CD4-positive, alpha-beta T cell treated with Interferon gamma for 1 hour (primary cell): ENCODE data around the gene PHF23.
"Not testable (repeated sequence)": the region's sequence is repeated elsewhere in the genome, so short reads cannot be mapped to it uniquely, and the experiment has no call there.

ENCODE experiments used
- DNase-seq: peaks from one replicate; pipeline ENCODE4 v3.0.0-alpha.2; 2020

The PHF23 gene

DNA sequence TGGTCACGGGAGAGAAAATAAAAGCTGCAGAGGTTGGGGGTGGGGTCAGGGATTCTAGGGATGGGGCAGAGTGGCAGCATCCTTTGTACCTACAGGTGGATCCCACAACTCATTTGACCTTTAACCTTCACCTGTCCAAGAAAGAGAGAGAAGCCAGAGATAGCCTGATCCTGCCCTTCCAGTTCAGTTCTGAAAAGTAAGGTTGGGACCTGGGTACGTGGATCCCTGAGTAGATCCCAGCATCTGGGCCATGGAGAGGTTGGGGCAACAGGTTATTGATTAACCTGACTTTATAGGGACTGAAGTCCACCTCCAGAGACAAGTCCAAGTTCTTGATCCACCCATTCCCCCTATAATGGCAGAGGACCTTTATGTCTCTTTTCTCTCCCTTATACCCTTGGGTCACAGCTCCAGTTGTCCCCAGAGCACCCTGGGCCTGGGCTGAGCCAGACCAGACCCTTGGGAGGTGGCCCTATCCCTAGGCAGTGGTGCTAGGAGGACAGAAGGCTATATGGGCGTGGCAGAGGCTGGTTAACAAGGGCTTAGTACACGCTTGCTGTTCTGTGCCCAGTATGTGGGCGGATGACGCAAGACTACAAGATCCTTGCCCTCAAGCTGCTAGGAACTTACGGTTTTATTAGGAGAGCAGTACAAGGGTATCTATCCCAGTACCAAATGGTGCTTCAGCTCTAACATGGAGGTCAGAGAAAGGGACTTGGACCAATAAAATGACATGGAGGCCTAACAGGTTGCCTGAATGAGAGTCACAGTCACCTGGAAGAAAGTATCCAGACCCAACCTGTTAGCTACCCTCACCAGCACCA lies 19.7 kb upstream of the PHF23 start:
- DNase-seq: no peak

DNA sequence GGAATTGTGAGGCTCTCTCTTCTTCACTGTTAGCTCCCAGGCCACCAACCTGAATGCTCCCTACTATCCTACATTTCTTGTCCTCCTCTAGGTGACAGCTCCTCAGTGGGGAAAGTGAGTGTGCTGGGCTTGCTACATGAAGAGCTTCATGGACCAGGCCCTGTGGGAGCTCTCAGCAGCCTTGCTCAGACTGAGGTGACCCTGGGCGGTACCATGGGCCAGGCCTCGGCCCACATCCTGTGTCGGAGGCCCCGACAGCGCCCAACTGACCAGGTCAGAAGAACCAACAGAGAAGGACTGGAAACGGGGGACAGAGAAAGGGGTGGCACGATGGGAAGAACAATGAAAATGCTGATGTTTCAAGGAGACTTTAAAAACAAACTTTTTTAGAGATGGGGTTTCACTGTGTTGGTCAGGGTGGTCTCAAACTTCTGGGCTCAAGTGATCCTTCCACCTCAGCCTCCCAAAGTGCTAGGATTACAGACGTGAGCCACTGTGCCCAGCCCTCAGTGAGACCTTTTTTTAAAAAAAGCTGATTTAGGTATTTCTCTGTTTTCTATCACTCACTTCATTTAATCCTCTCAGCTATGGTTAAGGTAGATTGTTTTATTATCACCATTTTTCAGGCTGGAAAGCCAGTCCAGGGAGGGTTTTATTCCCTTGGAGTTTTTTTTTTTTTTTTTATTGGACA lies 17.7 kb upstream of the PHF23 start:
- DNase-seq: no peak

DNA sequence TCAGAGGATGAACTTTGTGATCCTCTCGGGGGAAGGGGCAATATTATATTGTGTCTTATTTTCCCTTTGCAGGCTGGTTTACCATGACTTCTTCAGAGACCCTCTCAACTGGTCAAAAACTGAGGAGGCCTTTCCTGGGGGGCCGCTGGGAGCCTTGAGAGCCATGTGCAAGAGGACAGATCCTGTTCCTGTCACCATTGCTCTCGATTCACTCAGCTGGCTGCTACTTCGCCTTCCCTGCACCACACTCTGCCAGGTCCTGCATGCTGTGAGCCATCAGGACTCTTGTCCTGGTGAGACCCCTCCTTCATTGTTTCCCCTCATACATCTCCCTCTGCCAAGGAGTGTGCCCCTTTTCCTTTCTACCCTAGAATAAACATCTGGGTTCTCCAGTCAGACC lies 15.3 kb upstream of the PHF23 start:
- DNase-seq: no peak

DNA sequence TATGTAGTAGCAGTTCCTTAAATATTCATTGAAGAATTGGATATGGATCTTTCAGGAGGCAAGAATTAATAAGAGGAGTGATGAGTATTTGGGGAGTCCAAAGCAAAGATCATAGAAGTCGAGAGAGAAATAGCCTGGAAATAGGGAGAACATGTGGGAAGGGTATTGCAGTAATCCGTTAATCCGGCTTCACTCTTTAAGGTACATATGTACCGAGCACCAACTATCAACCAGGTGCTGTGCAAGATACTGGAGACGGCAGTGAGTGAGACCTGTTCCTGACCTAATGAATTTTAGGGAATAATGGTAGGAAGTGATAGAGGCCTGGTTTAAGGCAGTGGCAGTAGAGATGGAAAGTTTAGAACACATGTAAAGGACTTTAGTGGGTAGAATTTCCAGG lies 13.8 kb upstream of the PHF23 start:
- no peak for DNase-seq

DNA sequence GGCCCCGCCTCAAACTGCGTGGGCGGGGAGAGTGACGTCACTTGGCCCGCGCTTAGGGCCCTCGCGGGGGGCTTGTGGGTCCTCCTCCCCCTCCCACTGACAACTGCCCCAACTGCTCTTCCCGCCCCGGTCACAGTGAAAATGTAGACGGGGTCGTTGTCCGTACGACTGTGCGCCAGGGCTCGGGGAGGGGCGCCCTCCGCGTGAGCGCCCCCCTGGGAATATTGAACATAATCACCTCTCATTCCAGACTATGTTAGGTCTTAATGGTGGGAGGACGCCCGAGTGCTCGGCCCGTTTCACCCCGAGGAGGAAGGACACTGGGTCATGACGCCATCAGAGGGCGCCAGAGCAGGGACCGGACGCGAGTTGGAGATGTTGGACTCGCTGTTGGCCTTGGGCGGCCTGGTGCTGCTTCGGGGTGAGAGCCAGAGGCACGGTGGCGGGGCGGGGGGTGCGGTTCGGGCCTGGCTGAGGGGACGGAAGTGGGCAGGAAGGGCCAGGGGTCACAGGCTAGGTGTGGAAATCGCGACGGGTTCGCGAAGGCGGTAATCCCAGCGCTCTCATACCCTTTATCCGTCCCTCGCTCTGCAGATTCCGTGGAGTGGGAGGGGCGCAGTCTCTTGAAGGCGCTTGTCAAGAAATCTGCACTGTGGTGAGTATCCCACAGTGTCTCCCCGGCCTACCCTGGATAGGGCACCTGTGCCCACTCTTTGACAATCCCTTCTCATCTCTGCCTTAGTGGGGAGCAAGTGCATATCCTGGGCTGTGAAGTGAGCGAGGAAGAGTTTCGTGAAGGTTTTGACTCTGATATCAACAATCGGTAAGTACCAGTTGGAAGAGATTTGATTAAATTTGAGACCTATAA lies 13.2 kb upstream of the PHF23 start, which contains the start of gene ELP5:
ELP5 (plus strand) TSS at position 40 of the 868 bp plus-strand sequence; CDS start at position 376, 336 bp downstream.
- DNase-seq: peak; percentile 90

DNA sequence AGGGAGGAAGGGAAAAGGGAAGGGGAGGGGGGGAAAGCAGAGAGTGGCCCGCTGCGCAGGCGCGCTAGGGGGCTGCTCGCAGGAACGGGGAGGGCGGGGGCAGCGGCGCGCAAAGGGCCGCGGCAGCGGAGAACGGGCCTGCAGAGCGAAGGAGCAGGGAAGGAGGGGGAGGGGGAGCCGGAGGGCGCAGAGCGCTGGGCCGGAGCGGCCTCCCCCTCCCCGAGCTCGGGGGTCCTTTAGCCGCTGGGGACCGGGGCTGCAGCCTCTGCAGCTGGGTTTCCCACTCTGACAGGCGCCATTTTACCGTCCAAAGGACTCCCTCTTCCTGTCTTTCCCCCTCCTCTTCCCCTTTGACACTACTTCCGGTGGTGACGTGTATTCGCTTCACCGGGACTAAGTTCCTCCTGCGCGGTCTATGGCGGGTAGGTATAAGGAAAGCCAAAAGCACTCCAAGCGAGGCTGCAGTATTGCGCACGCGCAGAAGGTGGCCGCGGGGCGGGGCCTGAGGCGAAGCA lies 12.5 kb upstream of the PHF23 start, which contains the start of gene CTDNEP1:
CTDNEP1 (minus strand) TSS at position 74 of the 515 bp plus-strand sequence. CDS start 438 bp downstream, outside the sequence.
- DNase-seq: peak; percentile 99

DNA sequence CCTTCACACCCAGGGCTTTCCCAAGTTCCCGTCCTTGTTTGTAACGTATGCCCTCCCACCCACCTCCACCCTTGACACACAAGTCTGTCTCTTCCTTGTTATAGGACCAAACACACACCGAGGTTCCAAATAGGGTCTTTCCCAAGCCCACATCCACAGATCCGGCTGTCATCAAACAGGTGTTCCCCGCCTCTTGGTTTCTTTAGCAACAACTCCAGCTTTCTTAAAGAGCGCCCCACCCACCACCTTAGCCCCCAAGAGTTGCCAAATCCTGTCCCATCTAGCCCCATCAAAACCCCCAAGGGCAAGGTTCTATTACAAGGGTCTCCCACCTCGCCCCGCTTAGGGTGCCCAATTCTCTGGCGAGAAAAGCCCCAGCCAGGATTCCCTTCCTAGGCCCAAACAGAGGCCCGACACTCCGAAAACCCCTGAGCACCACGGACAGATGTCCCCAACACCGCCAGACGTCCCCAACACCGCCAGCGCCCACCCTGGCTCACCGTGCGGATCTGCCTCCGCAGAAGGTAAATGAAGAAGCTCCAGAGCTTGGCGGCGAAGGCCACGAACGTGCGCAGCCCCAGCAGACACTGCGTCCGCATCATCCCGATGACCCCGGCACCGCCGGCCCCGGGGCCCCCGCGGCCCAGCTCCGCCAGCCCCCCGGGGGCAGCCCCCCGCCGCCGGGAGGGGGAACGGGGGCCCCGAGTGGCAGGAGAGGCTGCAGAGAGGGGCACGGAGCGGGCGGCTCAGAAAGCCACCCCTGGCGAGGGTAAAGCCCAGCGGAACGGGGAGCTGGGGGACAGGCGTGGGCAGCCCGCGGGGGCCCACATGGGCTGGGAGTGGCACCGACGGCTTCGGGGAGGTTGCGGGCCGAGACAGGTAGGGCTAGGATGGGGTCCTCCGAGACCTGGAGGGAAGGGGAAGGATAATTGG lies 11.7 kb upstream of the PHF23 start:
- peak; percentile 63 for DNase-seq

DNA sequence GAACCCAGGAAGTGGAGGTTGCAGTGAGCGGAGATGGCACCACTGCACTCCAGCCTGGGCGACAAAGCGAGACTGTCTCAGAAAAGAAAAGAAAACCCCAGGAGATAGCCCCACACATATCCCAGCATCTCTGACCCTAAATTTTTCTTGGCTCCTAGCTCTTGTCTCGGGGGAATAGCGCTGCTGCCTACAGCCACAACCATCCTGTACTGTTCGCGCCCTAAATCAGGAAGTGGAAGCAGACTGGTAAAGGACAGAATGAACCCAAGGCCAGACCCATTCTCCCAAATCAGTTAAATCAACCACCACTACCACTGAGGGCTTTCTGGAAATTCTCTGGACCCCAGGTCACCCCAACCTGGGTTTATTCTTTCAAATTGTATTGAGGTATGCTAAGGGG lies 10.6 kb upstream of the PHF23 start:
- no peak for DNase-seq

DNA sequence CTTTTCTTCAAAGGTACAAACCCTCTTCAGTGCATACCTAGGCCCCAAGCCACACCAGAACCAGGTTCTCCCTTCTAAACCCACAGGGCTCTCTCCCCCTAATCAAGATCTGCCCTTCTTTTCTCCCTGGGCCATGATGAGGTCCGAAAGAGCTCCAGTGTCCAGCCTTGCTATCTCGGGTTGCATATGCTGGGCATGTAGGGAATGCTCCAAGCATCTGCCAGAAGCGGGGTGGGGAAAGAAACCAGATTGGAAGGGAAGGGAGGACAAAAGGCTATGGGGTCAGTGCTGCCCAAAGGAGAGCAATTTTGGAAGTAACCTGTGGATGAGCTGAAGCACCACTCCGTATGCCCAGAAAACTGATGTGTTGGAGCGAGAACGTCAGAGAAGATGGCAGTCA lies 10.0 kb upstream of the PHF23 start:
- DNase-seq: no peak

DNA sequence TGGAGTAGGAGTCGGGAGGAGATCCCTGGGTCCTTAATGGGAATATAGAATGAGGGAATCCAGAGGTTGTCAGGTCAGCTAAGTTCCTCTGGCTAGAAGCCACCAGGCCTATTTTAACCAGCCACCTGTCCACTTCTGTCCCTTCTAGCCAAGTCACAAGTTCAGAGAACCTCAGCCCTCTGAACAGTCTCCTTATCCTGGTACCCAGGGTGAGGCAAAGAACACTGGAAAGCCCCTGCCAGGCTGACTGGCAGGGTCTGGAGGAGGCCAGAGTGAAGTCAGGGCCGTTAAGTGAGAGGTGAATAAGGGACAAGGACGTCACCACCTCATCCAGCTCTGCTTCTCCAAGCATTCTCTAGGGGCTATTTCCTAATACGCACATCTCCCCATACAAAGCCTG lies 9.5 kb upstream of the PHF23 start:
- no peak for DNase-seq

DNA sequence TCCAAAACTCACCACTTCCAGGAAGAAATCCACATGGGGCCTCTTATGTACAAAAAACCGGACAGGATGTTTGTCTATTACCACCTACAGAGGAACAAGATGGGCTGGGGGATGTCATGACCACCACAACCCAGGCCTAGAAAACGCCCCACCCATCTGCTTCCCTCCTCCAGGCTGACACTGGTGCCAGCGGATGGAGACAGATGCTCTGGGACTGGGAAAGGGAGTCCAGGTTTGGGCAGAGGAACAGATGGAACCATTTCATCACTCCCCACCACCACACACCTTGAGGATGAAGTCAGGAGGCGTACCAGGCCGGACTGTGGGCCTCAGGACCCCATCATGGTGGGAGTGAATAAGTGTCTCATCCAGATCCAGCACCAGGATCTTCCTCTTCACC lies 7.5 kb upstream of the PHF23 start:
- DNase-seq: no peak

DNA sequence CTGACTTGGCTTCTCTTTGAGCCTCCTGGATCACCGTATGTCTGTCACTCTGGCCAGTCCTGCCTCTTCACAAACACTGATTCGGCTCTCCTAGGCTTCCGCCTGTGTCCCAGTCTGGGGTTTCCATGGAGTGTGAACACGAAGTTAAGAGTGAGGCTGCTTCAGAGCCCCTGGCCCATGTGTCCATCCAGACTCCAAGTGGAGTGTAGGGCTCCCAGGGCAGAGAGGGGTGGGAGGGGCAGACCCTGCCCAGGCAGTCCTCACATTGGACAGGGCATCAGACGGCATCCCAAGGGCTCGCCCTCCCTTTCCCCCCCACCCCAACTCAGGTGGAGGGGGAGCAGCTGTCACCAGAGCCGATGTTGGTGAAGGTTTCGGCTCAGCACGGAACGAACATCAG lies 4.6 kb upstream of the PHF23 start:
- DNase-seq: not testable (repeated sequence)

DNA sequence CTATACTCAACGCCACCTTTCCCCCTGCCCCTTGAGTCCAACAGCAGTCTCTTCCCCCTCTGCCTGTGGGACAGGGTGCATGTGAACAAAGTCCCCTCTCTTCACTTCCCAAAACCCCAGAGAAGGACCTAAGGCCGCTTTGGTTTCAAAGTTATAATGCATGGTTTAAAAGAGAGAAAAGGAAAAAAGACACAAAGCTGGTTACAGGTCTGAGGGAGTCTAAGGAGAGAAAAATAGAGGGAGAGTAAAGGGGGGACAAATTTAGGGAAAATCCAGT lies 4.1 kb upstream of the PHF23 start:
- no peak for DNase-seq

DNA sequence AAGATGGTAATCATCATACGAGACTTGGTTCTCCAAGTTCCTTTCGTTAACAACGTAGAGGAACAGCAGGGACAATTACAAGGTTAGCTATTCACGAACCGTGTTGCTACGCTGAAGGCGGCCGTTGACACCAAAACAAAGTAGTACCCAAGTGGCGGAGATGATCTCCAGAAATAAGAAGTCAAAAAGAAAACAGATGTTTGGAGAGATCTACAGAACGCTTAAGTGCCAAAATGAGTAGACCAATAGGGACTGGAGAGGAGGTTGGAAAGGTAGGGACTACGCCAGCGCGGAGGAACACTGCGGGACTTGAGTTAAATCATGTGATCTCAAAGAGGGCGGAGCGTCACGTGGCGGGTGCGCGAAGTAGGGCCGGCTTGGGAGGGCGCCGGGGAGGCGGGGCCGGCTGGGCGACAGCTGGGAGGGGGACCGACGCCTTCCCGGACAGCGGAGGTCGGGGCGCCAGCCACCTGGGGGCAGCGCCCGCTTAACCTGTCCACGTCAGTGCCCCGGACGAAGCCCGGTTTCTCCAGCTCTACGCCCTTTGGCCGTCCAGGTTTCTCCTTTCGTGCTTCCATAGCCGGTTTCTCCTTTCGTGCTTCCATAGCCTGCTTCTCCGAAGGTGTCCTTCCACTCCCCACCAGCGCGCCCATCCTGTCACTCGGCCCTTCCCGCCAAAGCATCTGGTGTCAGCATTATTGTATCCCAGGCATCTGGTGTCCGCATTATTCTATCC lies 3.6 kb upstream of the PHF23 start:
- peak; percentile 92 for DNase-seq

DNA sequence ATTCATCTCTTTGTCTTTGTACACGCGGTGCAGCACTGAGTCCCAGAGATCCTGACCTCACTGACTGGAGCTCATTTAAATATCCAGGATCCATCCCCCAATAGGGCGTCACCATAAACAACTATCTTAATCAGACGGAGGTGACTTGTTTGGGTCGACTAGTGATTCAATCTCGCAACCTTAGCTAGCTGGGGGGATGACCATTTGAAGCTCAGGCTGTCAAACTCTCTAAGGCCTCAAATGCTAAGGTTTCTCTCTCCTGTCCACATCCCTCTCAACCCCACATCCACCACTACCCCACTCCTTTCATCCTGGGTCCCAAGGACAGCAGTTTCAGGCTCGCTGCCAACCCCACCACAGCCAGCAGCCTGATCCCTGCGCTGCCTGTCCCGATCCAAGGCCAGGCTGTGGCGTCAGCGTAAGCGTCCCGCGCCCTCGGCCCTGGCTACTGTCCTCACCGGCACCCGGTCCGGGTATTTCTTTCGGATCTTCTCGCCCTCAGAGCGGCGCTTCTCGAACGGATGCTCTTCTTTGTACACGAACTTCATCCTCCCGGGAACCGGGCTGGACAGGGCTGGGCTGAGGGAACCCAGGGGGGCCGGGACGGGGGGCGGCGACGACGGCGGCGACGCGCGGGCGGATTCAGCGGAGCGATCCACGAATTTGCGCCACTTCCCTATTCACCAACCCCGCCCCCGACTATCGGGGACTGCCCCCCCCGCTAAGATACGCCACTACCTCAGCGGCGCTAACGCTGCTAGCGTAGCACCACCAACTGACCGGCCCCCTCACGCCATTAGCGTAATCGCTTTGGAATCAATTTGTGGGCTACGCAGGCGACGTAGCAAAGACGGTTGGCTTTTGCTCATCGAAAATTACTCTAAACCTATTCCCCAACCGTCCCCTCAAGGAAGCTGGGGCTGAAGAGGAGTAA lies 2.8 kb upstream of the PHF23 start, which contains the start of gene GABARAP:
GABARAP (minus strand) TSS at position 667 of the 934 bp plus-strand sequence; CDS start at position 548, 119 bp downstream.
- DNase-seq: peak; percentile 88

DNA sequence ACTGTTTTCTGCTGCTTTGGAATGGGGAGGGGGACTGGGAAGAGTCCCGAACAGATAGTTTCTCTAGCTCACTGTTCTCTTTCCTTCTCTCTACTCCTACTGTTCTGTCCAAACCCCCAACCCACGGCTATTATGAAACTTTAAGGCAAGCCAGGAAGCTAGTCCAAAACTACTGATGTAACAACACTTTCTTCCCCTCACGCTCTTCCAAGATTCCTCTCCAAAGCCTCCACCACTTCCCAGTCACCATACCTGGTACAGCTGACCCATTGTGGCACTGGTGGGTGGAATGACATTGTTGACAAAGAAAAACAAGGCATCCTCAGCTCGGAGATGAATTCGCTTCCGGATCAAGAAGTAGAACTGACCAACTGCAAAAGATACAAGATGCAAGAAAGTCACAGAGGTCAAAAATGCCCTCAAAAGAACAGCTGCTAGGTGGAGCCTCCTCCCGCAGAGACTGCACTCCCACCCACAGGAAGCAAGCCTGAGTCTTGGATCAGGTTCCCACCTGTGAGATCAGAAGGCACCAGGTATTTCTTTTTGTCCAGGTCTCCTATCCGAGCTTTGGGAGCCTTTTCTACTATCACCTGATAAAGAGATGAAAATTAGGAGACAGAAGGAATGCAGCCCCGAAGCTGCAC lies 2.0 kb upstream of the PHF23 start:
- DNase-seq: no peak

DNA sequence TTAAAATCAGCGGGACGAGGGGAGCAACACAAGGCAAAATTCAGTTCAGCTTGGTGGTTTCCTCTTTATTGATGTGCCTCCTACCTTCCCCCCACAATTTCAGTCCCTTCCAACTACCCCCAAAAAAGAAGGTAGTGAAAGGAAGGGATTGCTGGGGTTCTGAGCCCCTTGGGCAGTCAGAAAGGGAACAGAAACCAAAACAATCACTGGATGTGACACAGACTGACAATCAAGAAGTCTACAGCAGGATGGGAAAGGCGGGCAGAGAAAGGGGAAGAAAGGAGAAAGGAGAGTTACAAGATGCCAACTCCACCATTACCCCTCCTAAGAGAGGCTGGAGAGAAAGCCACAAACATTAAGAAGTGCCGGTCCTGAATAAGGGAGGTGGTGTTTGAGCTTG lies 1.1 kb upstream of the PHF23 start:
- DNase-seq: no peak

DNA sequence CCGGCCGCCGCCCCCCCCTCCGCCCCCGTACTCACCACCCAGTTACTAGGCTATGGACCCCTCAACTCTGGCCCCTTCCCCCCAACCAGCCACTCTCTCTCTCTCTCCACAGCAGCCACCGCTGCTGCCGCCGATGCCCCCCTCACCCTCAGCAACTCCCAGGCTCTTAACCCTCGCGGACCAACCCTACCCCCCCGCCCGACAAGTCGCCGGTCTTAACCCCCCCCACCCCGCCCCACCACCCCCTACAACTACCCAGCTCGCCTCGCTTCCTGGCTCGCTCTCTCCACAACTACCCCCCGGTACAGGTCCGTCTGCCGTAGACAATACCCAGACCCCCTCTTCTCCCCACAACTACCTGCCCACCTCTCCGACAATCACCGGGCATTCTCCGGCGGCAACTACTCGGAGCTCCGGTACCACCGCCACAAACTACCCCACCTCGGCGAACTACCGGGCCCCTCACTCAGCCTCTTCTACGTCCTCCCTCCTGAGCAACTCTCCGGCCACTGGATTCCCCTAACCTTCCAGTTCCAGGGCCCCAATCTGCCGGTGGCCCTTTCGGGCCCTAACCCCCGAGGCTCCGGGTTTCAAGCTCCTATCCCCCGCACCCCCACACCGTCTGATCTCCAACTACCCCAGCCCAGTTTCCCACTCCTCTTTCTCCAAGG lies 702 bp downstream of the PHF23 start:
- peak; percentile 62 for DNase-seq
